ENCODE data around the gene RRP8. TPM values are rescaled to one million over a fixed set of nuclear protein-coding genes. Genes with fewer than 3 reads are reported as not detected.

Gene RRP8
- total and polyA plus RNA-seq, 2 of the 8 experiments (the other 6 are each of a cell fraction or from before 2014, with no cell fraction given) = 4.2 to 14.9 TPM

DNA sequence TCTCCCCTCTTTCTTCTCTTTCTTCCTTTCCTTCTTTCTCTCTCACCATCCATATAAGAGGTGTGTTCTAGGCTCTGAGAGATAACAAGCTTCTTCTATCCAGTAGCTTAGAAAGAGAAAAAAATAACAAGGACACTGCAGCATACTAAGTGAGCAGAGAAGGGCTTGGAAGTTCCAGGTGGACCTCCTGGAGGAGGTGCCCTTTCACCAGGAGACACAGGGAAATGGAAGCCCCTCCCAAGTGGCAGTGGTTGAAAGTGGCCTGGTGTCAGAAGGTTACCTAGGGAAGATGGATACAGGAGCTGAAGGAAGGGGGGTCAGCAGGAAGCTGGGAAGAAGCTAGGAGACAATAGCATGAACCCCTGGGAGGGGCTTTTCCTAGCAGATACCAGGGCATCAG is 46.7 kb upstream of the RRP8 start:
- H3K4me2 ChIP-seq (ENCODE audit: insufficient read depth in 1 of 2, low read depth in 2 of 2, low read length in 2 of 2) = no peak overlapping the region
- no peak overlapping the region for H4K5ac ChIP-seq (ENCODE audit: insufficient read length, low read depth, low read length)
- no peak overlapping the region for H2BK5ac ChIP-seq (ENCODE audit: low read depth, low read length)
- no peak overlapping the region for H2BK120ac ChIP-seq (replicated peaks; ENCODE audit: low read depth, low read length)
- no peak overlapping the region for H2BK15ac ChIP-seq (ENCODE audit: low read length)
- H3K9ac ChIP-seq (replicated peaks in 1 of 4; ENCODE audit: extremely low read depth in 1 of 4, low read depth in 3 of 4, low read length in 3 of 4) = no peak overlapping the region
- H3K4ac ChIP-seq (replicated peaks; ENCODE audit: insufficient read length, low read depth, low read length) = no peak overlapping the region
- CTCF ChIA-PET (ENCODE audit: partially characterized antibody) = interaction anchor here (0.9 to 3.6 kb wide), 5 partner anchors 11 to 85 kb away, joined by 3 to 10 read pairs (median 8); no protein-coding TSS in a partner anchor
- H2AFZ ChIP-seq (ENCODE audit: low read length) = no peak overlapping the region
- no peak overlapping the region; the same call in 1 of the 2 replicates for H2AK5ac ChIP-seq (ENCODE audit: low read depth, low read length)
- H3K14ac ChIP-seq (ENCODE audit: insufficient read length) = no peak overlapping the region
- no peak overlapping the region for H2BK20ac ChIP-seq (ENCODE audit: low read length)
- no peaks in the 10 kb centered on the region for H3K79me1 ChIP-seq (ENCODE audit: low read depth, low read length)
- H2BK12ac ChIP-seq (ENCODE audit: low read depth, low read length) = no peak overlapping the region
- H3K4me1 ChIP-seq (replicated peaks in 1 of 4; ENCODE audit: control insufficient read depth in 3 of 4, insufficient read depth in 4 of 4, low read length in 3 of 4) = peaks cover 3 to 13% (median 5%) of the 10 kb centered on the region in 4 experiments; a peak in 6 of 7 replicates
- peaks cover 1% of the 10 kb centered on the region for H3K23me2 ChIP-seq (ENCODE audit: low read depth, low read length)
- H4K8ac ChIP-seq (ENCODE audit: extremely low read depth, insufficient read depth, low read length) = no peak overlapping the region
- no peak for FAIRE-seq
- H3K9me3 ChIP-seq (ENCODE audit: insufficient read depth in 2 of 2, low read depth in 1 of 2, low read length in 1 of 2) = no peaks in the 10 kb centered on the region
- H3K23ac ChIP-seq (ENCODE audit: insufficient read length) = no peak overlapping the region
- DNase-seq (ENCODE audit: low read depth in 1 of 2, low spot score in 2 of 2) = no peak
- H3K36me3 ChIP-seq (ENCODE audit: control insufficient read depth in 2 of 4, insufficient read depth in 4 of 4, low read length in 3 of 4) = no peaks in the 10 kb centered on the region
- TF ChIP-seq SP4 (IDR thresholded peaks at IDR 0.05; ENCODE audit: low read length) (no peak), CHD2 (IDR thresholded peaks at IDR 0.05; ENCODE audit: low read length) (no peak), PHF8 (conservative IDR thresholded peaks at IDR 0.05; ENCODE audit: low read depth, low read length) (no peak), GABPA (IDR thresholded peaks at IDR 0.05; ENCODE audit: borderline replicate concordance, insufficient read depth, low read length) (no peak), BCL11A (IDR thresholded peaks at IDR 0.05; ENCODE audit: low read depth in 2 of 2, low read length in 2 of 2) (no peak), MAFK (IDR thresholded peaks at IDR 0.05; ENCODE audit: low read depth, low read length) (no peak), NRF1 (IDR thresholded peaks at IDR 0.05; ENCODE audit: low read depth, low read length) (no peak), CBX5 (IDR thresholded peaks at IDR 0.05; ENCODE audit: low read depth, low read length) (no peak)
- TF ChIP-seq, protein P1, sequence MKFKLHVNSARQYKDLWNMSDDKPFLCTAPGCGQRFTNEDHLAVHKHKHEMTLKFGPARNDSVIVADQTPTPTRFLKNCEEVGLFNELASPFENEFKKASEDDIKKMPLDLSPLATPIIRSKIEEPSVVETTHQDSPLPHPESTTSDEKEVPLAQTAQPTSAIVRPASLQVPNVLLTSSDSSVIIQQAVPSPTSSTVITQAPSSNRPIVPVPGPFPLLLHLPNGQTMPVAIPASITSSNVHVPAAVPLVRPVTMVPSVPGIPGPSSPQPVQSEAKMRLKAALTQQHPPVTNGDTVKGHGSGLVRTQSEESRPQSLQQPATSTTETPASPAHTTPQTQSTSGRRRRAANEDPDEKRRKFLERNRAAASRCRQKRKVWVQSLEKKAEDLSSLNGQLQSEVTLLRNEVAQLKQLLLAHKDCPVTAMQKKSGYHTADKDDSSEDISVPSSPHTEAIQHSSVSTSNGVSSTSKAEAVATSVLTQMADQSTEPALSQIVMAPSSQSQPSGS (IDR thresholded peaks at IDR 0.05; ENCODE audit: low read length) = no peak
- POLR2A ChIA-PET (ENCODE audit: partially characterized antibody) = interaction anchor here (1.2 to 2.9 kb wide), 3 partner anchors 9 to 38 kb away, joined by 3 to 15 read pairs (median 12); partner anchors contain the start of genes MRPL17 and TAF10
- no peak overlapping the region for H3K18ac ChIP-seq (ENCODE audit: extremely low read depth, low read length)
- no peak overlapping the region for H3K56ac ChIP-seq (replicated peaks; ENCODE audit: insufficient read length, low read depth, low read length)
- H3K4me3 ChIP-seq (ENCODE audit: extremely low read depth in 1 of 4, insufficient read depth in 2 of 4, low read depth in 3 of 4, low read length in 4 of 4) = no peak overlapping the region
- H4K20me1 ChIP-seq (replicated peaks in 1 of 2; ENCODE audit: control insufficient read depth in 1 of 2, insufficient read depth in 2 of 2, low read length in 2 of 2) = peaks cover 0 to 3% of the 10 kb centered on the region in 2 experiments
- no peaks in the 10 kb centered on the region for H3K79me2 ChIP-seq (ENCODE audit: control insufficient read depth in 1 of 2, insufficient read depth in 2 of 2, low read length in 2 of 2)
- no peak overlapping the region for H4K91ac ChIP-seq (replicated peaks; ENCODE audit: insufficient read length, low read length)
- no peak overlapping the region for H3K27ac ChIP-seq (ENCODE audit: low read depth, low read length)
- peaks cover 0 to 18% (median 14%) of the 10 kb centered on the region in 4 experiments; a peak in 6 of 7 replicates for H3K27me3 ChIP-seq (replicated peaks in 1 of 4; ENCODE audit: control insufficient read depth in 3 of 4, extremely low read depth in 1 of 4, insufficient read depth in 3 of 4, low read length in 3 of 4)
